ENCODE measurements around the gene ILRUN.

GRCh38 chr6:34661357-34661756 lies 35.2 kb downstream of the ILRUN start:
- TF ChIP-seq CTCF (IDR thresholded peaks at IDR 0.05; ENCODE audit: low read depth, low read length): no peak
- TF ChIP-seq POLR2A (IDR thresholded peaks at IDR 0.05; ENCODE audit: extremely low read depth, insufficient read length): no peak

Measured in NB4 (cell line).